GM21717 (cell line): Measurements from ENCODE around the gene SS18L1.

Source experiments
- ATAC-seq: cut with Tn5 transposase; IDR thresholded peaks from one replicate; pipeline ENCODE4 v1.9.1; 2021; ENCODE audit warnings: mild to moderate bottlenecking, moderate library complexity; ENCODE audit not compliant: unreplicated experiment

Gene SS18L1

DNA sequence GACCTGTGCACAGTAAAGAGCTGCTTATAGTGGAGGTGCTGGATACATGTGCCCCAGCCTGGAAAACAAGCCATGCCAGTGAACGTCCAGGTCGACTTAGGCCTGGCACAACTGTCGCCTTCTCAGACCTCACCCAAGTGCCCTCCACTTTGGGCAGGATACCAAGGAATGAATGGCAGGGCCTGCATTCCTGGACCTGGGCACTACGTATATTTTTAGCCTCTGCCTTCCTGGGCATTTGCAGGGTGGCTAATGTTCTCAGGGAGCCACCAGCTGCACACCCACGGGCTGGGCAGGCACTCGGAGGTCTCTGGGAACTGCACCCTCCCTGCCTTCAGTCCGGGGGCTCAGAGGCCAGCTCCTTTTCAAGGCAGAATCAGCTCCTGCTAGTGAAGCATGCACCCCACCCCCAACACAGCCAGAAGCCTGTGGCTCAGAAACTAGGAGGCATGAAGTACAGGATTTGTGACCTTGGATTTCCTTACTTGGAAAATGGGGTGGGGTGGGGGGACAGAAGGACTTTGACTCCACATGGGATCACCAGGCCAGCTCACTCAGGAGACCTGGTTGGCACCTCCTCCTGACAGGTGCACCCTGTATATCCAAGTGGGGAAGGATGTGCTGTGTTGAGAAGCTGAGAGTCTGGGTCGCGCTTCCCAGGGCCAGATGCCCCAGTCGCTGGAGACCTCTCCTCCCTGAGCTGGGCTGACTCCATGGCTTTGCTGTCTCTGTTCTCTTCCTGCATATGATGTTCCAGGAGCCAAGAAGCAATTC, 23.8 kb upstream of the SS18L1 start:
- ATAC-seq: no peak

GRCh38 chr20:62120365-62120762, 23.2 kb upstream of the SS18L1 start:
- ATAC-seq: no peak

- ATAC-seq: peak; percentile 15
These were observed 22.4 kb upstream of the SS18L1 start for GRCh38 chr20:62120990-62121775.

DNA sequence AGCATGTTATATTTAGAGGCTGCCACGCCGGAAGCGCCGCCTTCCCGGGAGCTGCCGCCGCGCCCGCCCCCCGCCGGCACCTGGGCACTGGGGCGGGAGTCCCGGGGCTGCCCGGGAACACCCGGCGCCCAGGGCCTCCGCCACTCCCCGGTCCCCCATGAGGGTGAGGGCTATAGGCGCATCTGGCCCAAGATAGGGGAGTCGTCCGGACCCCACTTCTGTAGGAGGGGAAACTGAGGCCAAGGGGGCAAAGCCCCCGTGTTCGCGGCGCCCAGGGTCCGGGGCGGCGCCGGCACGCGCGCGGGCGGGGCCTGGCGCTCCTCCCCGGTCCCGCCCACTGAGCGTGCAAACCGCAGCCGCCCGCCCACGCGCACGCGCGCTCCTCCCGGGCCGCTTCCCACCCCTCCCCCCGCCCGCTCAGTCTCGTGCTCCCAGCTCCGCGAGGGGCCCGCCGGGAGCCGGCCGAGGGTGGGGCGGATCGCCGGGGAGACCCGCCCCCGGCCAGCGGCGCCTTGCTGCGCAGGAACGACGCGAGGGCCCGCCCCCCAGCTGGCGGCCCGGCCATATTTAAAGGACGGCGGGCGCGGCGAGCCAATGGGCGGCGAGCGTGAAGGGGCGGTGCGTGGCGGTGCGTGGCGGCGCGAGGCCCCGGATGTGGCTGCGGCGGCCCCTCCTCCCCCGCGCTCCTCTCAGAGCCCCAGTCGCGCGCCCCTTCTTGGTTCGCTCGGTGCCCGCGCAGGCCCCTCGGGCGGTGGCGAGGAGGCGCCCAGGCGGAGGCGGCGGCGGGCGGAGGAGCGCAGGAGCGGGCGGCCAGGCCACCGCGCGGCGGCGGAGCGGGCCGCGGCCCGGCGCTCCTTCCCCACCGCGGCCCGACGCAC, 21.6 kb upstream of the SS18L1 start, which contains the start of gene LSM14B:
TSS of gene LSM14B (plus strand) at position 700 of the 878 bp plus-strand sequence. CDS start 192 bp downstream, outside the sequence.
- ATAC-seq: peak; percentile 67

DNA sequence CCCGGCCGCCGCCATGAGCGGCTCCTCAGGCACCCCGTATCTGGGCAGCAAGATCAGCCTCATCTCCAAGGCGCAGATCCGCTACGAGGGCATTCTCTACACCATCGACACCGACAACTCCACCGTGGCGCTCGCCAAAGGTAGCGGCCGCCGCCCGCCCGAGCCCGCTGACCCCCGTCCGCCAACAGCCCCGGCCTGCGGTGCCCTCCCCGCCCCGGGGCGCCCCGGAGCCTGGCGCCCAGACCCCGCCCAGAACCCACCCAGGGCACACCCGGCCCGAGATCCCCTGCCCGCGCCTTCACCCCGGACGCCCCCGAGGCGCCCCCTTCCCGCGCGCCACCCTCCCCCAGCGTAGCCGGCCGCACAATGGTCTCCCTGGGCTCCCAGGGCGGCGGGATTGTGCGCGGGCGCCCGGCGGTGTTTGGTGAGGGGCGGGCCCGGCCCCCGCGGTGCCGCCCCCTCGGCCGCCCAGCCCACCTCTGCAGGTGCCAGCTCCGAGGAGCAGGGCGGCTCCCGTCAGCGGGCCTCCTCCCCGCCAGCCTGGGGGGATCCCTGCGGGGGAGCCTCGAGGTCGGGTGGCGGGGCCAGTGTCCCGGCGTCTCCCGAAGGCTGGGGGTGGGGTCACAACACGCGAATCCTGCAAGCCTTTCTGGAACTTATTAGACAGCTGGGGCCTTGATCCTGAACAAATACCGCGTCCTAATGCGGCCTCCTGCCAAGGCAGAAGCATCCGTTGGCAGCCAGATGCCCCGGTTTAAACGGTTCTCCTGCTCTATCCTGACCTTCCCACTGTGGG, 20.7 kb upstream of the SS18L1 start:
- ATAC-seq: peak; percentile 18

DNA sequence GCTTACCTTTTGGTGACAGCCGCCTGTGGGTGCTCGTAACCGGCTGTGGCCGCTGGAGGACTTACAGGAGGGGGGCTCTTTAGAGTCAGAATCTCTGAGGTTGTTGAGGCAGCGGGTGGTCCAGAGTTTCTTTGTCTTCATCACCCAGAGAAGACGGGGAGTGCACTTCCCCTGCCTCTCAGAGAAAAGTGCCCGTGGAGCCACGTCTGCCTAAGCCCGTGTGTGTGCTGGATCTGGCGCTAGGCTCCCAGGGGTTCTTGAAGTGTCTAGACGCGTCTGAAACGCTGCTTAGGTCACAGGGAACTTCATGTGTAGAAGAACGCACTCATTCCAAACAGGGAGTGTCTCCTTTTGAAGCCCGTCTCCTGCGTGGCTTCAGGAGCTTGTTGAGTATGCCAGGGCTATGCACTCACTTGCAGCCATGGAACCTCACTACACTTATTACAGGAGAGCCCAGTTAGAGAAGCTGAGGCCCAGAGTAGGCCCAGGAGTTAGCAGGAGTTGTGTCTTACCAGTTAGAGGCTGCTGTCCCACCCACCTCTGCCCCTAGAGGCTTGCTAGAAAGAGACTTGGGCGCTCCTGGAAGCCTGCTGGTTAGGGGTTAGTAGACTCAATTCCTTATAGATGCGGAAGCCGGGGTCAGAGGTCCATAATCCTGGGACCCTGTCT, 20.0 kb upstream of the SS18L1 start:
- no peak for ATAC-seq

DNA sequence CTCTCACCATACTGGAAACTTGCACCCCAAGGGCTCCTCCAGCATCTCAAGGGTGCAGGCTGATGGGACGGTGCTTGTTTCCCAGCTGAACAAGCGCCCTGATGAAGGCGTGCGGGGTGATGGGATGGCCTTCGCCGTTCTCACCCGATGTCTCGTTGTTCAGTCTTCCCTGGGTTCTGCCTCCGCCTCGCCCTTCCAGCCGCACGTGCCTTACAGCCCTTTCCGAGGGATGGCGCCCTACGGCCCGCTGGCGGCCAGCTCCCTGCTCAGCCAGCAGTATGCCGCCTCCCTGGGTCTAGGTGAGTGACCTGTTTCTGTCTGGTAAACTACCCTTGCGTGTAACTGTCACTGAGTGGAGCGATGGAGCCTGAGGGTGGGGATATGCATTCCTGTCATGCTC, 17.4 kb upstream of the SS18L1 start:
- no peak for ATAC-seq

- no peak for ATAC-seq
These were observed 15.8 kb upstream of the SS18L1 start for GRCh38 chr20:62127799-62128198.

- no peak for ATAC-seq
These were observed 15.1 kb upstream of the SS18L1 start for GRCh38 chr20:62128502-62128901.

DNA sequence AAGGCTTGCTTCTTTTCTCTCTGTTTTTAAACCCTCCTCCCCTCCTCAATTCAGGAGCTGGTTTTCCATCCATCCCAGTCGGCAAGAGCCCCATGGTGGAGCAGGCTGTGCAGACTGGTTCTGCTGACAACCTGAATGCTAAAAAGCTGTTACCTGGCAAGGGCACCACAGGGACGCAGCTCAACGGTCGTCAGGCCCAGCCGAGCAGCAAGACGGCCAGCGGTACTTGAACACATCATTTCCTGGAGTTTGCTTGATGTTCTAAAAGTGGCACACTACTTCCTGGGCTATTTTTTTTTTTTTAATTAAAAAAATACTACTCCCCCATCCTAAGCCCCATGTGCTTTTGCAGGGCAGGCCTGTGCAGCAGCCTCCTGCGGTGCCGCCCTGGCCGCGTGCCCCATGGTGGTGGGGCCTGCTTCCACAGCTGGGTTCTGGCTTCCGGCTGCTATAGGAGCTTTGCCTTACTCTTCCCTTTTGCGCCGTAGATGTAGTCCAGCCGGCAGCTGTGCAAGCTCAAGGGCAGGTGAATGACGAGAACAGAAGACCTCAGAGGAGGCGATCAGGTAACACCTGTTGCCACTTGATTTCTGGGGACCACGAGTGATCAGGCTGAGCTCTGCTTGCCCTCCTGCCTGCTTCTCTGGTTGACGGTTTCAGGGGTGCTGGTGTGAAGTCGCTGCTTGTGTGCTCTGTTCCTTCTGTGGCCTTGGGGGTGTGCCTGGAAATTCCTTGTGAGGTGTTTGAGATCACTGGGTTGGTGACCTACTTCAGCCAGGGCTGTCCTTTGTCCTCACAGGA, 13.6 kb upstream of the SS18L1 start:
- no peak for ATAC-seq

GRCh38 chr20:62131560-62132320, 11.8 kb upstream of the SS18L1 start:
- ATAC-seq: no peak

DNA sequence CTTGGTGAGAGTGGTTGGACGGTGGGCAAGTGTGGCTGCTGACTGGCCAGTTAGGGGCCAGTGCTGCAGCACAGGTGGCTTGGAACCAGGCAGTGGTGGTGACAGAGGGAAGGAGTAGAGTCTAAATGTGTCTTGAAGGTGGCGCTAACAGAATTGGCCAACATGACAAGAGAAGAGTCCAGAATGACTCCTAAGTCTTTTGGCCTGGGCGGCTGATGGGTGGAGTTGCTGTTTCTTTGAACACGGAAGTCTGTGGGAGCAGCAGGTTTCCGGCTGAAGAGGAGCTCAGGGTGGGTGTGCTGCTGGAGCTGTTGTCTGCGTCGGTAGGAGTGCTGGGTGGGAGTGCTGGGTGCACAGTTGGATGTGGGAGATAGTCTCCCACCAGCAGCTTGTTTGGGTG, 11.1 kb upstream of the SS18L1 start:
- ATAC-seq: no peak

DNA sequence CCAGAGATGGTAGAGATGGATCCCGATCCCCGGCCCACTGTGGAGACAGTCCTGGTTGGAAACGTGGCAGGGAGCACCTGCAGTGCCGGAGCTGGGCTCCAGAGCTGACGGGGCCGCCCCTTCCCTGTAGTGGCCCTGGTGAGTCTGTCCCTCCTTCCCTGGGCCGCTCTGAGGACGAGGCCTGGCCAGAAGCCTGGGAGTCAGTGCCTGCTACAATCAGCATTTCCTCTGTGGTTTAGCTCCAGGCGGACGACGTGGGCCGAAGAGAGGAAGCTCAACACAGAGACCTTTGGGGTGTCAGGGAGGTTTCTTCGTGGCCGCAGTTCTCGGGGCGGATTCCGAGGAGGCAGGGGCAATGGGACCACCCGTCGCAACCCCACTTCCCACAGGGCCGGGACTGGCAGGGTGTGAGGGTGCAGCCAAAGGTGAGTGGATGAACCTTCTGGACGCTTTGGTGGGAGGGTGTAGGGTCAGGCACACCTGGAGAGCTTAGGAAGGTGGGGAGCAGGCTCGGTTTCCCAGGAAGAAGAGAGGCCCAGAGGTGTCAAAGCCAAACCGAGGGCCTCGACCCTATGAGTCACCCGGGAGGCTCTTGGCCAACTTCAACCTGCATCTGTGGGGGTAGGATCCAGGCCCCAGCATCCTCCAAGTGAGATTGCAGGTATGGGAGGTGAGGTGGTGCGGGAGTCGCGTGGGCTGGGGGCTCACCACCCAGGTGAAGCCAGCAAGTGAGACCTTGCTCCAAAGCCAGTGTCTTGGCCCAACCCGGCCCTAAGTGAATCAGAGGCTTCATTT, 10.3 kb upstream of the SS18L1 start:
- ATAC-seq: no peak

- ATAC-seq: no peak
These were observed 9.7 kb upstream of the SS18L1 start for GRCh38 chr20:62133864-62134263.

GRCh38 chr20:62134735-62135231, 8.8 kb upstream of the SS18L1 start:
- ATAC-seq: no peak

- no peak for ATAC-seq
These were observed 7.8 kb upstream of the SS18L1 start for GRCh38 chr20:62135573-62136266.
